ENCODE measurements around the gene SIRPB2.

DNA sequence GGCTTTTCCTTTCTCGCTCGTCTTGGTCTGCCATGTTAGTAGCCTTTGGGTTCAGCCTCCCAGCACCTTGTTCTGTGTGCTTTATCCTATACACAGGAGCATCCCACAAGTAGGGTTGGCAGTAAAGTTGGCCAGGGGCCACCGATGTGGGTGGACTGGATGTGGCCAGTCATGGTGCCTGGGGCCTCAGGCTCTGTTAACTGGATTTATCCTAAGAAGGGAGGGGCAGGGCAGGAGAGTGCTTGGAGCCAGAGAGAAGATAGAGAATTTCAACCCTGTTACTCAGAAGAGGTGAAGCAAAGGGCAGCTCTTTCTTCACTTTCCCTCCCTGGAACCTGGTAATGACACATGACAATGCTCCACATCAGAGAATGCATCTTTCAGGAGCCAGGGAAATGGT, 14.1 kb upstream of the SIRPB2 start:
- TF ChIP-seq, protein P1, sequence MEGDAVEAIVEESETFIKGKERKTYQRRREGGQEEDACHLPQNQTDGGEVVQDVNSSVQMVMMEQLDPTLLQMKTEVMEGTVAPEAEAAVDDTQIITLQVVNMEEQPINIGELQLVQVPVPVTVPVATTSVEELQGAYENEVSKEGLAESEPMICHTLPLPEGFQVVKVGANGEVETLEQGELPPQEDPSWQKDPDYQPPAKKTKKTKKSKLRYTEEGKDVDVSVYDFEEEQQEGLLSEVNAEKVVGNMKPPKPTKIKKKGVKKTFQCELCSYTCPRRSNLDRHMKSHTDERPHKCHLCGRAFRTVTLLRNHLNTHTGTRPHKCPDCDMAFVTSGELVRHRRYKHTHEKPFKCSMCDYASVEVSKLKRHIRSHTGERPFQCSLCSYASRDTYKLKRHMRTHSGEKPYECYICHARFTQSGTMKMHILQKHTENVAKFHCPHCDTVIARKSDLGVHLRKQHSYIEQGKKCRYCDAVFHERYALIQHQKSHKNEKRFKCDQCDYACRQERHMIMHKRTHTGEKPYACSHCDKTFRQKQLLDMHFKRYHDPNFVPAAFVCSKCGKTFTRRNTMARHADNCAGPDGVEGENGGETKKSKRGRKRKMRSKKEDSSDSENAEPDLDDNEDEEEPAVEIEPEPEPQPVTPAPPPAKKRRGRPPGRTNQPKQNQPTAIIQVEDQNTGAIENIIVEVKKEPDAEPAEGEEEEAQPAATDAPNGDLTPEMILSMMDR (IDR thresholded peaks at IDR 0.05): no peak
- no peak for TF ChIP-seq ZFX (IDR thresholded peaks at IDR 0.05; ENCODE audit: borderline replicate concordance)
